Caco-2 (cell line): ENCODE data around the gene HELB. TPM values are rescaled to one million over a fixed set of nuclear protein-coding genes. Genes with fewer than 3 reads are reported as not detected.

ENCODE experiments used
- BruUV-seq: library from RNA; stranded (reverse); fragments of 400-500 nt; replicated peaks from 2 replicates; lab custom pipeline; 2021; lab: Mats Ljungman, UMichigan
- CTCF ChIA-PET: fragments of 300-600 bp; sonication (Branson Sonifier 250); formaldehyde crosslinking; loops from one replicate; lab custom pipeline; 2022; ENCODE audit warnings: antibody characterized with exemption; lab: Charles Lee
- POLR2A ChIA-PET: fragments of 300-600 bp; sonication (Branson Sonifier 250); formaldehyde crosslinking; loops from one replicate; lab custom pipeline; 2022; ENCODE audit warnings: antibody characterized with exemption; lab: Charles Lee
- DNase-seq, 2 experiments: peaks; one replicate each; pipeline versions ENCODE4 v3.0.0 to v3.0.0-alpha.2; 2020 to 2022
- H3K27me3 ChIP-seq: replicated peaks from 2 replicates; pipeline ENCODE4 v1.6.0; 2011; ENCODE audit warnings: low read length; ENCODE audit not compliant: control insufficient read depth, insufficient read depth
- H3K36me3 ChIP-seq: 2 replicates; pipeline ENCODE4 v1.5.1; 2011; ENCODE audit warnings: low read length; ENCODE audit not compliant: control insufficient read depth, insufficient read depth
- H3K4me1 ChIP-seq: fragments of 250-450 bp; sonication (Bioruptor Pico); 2 replicates; pipeline ENCODE4 v1.5.1; 2020; ENCODE audit warnings: mild to moderate bottlenecking
- H3K4me3 ChIP-seq: 2 replicates; pipeline ENCODE4 v1.5.1; 2011; ENCODE audit warnings: low read depth, mild to moderate bottlenecking, control low read depth, low read length
- H3K9me3 ChIP-seq: fragments of 250-450 bp; sonication (Bioruptor Pico); 2 replicates; pipeline ENCODE4 v1.5.1; 2020; ENCODE audit warnings: mild to moderate bottlenecking, moderate library complexity
- H3K27ac Mint-ChIP-seq: one replicate; pipeline ENCODE4 v1.8.0; 2022; ENCODE audit warnings: mixed read lengths; ENCODE audit not compliant: unreplicated experiment
- H3K27me3 Mint-ChIP-seq: one replicate; pipeline ENCODE4 v1.8.0; 2022; ENCODE audit warnings: mixed read lengths; ENCODE audit not compliant: insufficient read depth, unreplicated experiment
- H3K36me3 Mint-ChIP-seq: one replicate; pipeline ENCODE4 v1.8.0; 2022; ENCODE audit warnings: mild to moderate bottlenecking, mixed read lengths; ENCODE audit not compliant: insufficient read depth, unreplicated experiment
- H3K4me1 Mint-ChIP-seq: one replicate; pipeline ENCODE4 v1.8.0; 2022; ENCODE audit warnings: low read depth, mixed read lengths; ENCODE audit not compliant: unreplicated experiment
- H3K4me3 Mint-ChIP-seq: one replicate; pipeline ENCODE4 v1.8.0; 2022; ENCODE audit warnings: mild to moderate bottlenecking, moderate library complexity, mixed read lengths; ENCODE audit not compliant: unreplicated experiment
- H3K9me3 Mint-ChIP-seq: one replicate; pipeline ENCODE4 v1.8.0; 2022; ENCODE audit warnings: mixed read lengths; ENCODE audit not compliant: unreplicated experiment
- intact Hi-C: fragments of 100-400 bp; cut with micrococcal nuclease; formaldehyde crosslinking; loops from one replicate; pipeline ENCODE4 v1.10.0; 2022; ENCODE audit not compliant: unreplicated experiment
- total RNA-seq: library from RNA; stranded (reverse); gene quantifications from 2 replicates; pipeline ENCODE4 v1.2.3, GENCODE V29; 2022
- TF ChIP-seq, protein P1 (sequence below), 2 experiments: fragments of 200-600 bp in 1 of 2; IDR thresholded peaks; 1 replicate in 1 of 2; 2 replicates in 1 of 2; pipeline versions ENCODE4 v1.5.1 to v1.8.0; 2011 to 2022; ENCODE audit warnings: antibody characterized with exemption in 1 of 2, control low read depth in 1 of 2, inconsistent platforms in 1 of 2, low read depth in 1 of 2, low read length in 1 of 2, mild to moderate bottlenecking in 1 of 2, moderate library complexity in 1 of 2; ENCODE audit not compliant: insufficient read depth in 1 of 2, severe bottlenecking in 1 of 2, unreplicated experiment in 1 of 2

Gene HELB
- total RNA-seq, 1 experiment from 2014 or later, result 3.4 TPM

DNA sequence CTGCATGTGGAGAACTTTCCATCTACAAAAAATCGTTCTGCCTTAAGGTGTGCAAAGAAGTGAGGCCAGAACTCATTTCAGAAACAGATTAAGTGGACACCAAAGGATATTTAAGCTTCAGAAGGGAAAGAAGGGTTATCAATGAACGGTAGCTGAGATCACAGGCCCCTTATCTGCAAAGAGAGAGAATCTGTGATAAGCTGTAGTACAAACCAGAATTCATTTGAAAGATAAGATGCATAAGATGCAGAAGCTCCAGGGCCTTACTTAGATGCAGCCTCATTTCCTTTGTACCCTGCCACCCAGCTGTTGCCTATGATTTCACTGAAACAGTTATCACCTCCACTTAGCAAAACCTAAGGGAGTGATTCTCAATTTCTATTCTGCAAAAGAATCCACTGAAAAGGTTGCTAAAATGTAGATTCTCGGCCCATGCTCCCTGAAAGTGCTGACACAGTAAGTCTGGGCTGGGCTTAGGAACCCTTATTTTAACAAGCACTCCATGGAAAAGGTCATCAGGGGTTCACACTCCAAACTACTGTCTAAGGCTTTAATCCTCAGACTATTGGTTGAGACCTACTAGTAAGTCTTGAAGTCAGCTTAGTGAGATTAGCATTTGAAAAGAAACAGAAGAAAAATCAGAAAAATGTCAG lies 64.8 kb downstream of the HELB start:
- TF ChIP-seq, protein P1, sequence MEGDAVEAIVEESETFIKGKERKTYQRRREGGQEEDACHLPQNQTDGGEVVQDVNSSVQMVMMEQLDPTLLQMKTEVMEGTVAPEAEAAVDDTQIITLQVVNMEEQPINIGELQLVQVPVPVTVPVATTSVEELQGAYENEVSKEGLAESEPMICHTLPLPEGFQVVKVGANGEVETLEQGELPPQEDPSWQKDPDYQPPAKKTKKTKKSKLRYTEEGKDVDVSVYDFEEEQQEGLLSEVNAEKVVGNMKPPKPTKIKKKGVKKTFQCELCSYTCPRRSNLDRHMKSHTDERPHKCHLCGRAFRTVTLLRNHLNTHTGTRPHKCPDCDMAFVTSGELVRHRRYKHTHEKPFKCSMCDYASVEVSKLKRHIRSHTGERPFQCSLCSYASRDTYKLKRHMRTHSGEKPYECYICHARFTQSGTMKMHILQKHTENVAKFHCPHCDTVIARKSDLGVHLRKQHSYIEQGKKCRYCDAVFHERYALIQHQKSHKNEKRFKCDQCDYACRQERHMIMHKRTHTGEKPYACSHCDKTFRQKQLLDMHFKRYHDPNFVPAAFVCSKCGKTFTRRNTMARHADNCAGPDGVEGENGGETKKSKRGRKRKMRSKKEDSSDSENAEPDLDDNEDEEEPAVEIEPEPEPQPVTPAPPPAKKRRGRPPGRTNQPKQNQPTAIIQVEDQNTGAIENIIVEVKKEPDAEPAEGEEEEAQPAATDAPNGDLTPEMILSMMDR (IDR thresholded peaks at IDR 0.05; ENCODE audit: insufficient read depth in 1 of 2, low read depth in 1 of 2, low read length in 1 of 2, severe bottlenecking in 1 of 2, unreplicated experiment in 1 of 2), result no peak
- POLR2A ChIA-PET, result no interaction called here
- intact Hi-C loops, result no loop called here
- Mint-ChIP-seq H3K4me3 (no peak overlapping the region), H3K27me3 (peaks cover 2% of the 10 kb centered on the region), H3K36me3 (no peaks in the 10 kb centered on the region), H3K4me1 (peaks cover 24% of the 10 kb centered on the region), H3K27ac (no peak overlapping the region), H3K9me3 (no peaks in the 10 kb centered on the region)
- H3K9me3 ChIP-seq, result no peaks in the 10 kb centered on the region
- BruUV-seq, result no TSS peak
- peaks cover 29% of the 10 kb centered on the region for H3K4me1 ChIP-seq
- peak in 1 of 2 experiments; percentile 3 for DNase-seq
- CTCF ChIA-PET, result interaction anchor here (2.1 kb wide), 1 partner anchor 15 kb away, joined by 11 read pairs; no protein-coding TSS in a partner anchor
- no peaks in the 10 kb centered on the region for H3K27me3 ChIP-seq
- no peaks in the 10 kb centered on the region for H3K36me3 ChIP-seq
- H3K4me3 ChIP-seq, result no peak overlapping the region

DNA sequence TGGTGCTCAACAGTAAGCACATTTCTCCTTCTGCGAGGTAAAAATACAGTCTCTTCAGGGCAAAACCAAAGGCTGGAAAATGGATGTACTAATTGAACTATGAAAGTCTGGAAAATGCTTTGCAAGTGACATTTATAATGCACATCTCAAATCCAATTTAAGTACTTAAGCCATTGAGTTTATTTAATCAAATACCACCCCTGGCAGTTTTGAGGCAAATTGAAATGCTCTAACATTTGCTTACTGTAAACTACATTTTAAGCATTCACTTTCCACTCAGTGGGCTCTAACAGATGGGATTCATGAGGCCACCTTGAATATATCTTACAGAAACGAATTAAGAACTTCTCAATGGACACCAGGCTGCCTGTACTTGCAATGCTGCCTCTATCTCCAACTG lies 69.7 kb downstream of the HELB start:
- intact Hi-C loops, result no loop called here
- CTCF ChIA-PET, result no interaction called here
- H3K27ac Mint-ChIP-seq, result no peak overlapping the region

DNA sequence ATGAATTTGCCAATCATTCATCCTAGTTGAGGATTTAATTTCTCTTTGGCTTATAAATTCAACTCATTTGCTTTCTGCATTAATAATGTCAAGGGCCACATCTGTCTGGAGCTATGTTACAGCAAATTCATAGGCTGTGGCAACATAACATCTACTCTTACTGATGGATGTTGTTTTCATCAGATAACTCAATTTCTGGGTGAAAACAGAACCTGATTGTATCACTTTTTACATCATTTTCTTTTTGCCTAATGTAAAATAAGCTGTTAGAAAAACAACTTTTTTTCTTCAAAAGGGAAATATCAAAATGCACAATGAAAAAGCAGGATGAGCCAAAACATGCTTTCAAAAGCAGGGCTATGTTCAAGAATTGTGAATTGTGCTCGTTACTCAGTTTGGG lies 73.3 kb downstream of the HELB start:
- ChIA-PET CTCF (no interaction called here), POLR2A (no interaction called here)
- H3K27me3 ChIP-seq, result no peaks in the 10 kb centered on the region
- no peaks in the 10 kb centered on the region for H3K4me1 Mint-ChIP-seq
- no peaks in the 10 kb centered on the region for H3K36me3 Mint-ChIP-seq
- BruUV-seq, result no TSS peak
- H3K9me3 Mint-ChIP-seq, result no peaks in the 10 kb centered on the region
- intact Hi-C loops, result no loop called here
- TF ChIP-seq, protein P1 (IDR thresholded peaks at IDR 0.05; ENCODE audit: insufficient read depth in 1 of 2, low read depth in 1 of 2, low read length in 1 of 2, severe bottlenecking in 1 of 2, unreplicated experiment in 1 of 2), result no peak
- no peaks in the 10 kb centered on the region for H3K4me1 ChIP-seq
- H3K9me3 ChIP-seq, result no peaks in the 10 kb centered on the region
- no peaks in the 10 kb centered on the region for H3K36me3 ChIP-seq
- H3K27ac Mint-ChIP-seq, result no peak overlapping the region
- H3K4me3 ChIP-seq, result no peak overlapping the region
- no peaks in the 10 kb centered on the region for H3K27me3 Mint-ChIP-seq
- no peak overlapping the region for H3K4me3 Mint-ChIP-seq
- DNase-seq, result no peak

More for the DNA sequence above, 69.7 kb downstream of the HELB start:
- no TSS peak for BruUV-seq
- H3K4me3 ChIP-seq, result no peak overlapping the region
- Mint-ChIP-seq H3K4me3 (no peak overlapping the region), H3K4me1 (peaks cover 11% of the 10 kb centered on the region), H3K9me3 (no peaks in the 10 kb centered on the region), H3K36me3 (no peaks in the 10 kb centered on the region), H3K27me3 (no peaks in the 10 kb centered on the region)
- POLR2A ChIA-PET, result no interaction called here
- H3K27me3 ChIP-seq, result no peaks in the 10 kb centered on the region
- DNase-seq, result no peak
- no peaks in the 10 kb centered on the region for H3K9me3 ChIP-seq
- TF ChIP-seq, protein P1 (IDR thresholded peaks at IDR 0.05; ENCODE audit: insufficient read depth in 1 of 2, low read depth in 1 of 2, low read length in 1 of 2, severe bottlenecking in 1 of 2, unreplicated experiment in 1 of 2), result no peak
- H3K36me3 ChIP-seq, result no peaks in the 10 kb centered on the region
- H3K4me1 ChIP-seq, result peaks cover 9% of the 10 kb centered on the region
